WI38 (cell line): ENCODE data around the gene LAMP5.

Experiments
- H3K4me3 ChIP-seq: 2 replicates; pipeline ENCODE4 v1.5.1; 2011; ENCODE audit warnings: low read depth, mild to moderate bottlenecking, control low read depth, low read length
- TF ChIP-seq, protein P1 (sequence below): IDR thresholded peaks from 2 replicates; pipeline ENCODE4 v1.5.1; 2012; ENCODE audit warnings: low read depth, mild to moderate bottlenecking, control low read depth, low read length

LAMP5 gene

DNA sequence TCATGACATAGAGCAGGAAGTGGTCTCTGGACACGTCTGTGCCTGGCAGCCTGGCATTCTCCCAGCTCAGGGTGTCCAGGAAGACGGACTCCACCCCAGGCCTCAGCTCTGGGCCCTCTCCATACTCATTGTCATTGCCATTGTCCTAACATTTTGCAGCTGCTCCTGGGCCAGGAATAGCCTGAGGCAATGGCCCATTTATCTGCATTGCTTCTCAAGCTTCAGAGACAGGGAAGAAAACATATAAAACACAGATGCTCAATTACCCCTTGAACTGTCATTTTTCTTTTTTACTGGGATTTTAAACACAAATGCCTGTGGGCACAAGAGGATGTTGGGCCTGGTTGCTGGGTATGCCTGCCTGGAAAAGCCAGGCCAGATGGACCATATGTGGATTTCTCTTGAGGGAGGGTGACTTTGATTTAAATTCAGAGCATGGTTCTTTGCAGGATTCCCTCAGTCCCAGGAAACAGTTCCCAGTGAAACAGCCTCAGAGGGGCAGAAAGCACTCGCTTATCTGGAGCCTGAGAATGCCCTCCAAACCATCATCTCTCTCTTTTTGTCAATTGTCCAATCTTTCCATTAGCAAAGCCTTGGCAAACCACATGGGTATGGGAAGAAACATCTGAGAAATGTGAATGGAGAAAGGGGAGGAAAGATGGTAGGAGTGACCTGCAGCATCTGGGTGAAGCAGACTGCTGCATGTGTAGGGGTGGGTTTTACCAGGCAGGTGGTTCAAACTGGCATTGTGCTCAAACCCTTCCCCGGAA is 17.9 kb downstream of the LAMP5 start:
- no peak overlapping the region for H3K4me3 ChIP-seq
- TF ChIP-seq, protein P1, sequence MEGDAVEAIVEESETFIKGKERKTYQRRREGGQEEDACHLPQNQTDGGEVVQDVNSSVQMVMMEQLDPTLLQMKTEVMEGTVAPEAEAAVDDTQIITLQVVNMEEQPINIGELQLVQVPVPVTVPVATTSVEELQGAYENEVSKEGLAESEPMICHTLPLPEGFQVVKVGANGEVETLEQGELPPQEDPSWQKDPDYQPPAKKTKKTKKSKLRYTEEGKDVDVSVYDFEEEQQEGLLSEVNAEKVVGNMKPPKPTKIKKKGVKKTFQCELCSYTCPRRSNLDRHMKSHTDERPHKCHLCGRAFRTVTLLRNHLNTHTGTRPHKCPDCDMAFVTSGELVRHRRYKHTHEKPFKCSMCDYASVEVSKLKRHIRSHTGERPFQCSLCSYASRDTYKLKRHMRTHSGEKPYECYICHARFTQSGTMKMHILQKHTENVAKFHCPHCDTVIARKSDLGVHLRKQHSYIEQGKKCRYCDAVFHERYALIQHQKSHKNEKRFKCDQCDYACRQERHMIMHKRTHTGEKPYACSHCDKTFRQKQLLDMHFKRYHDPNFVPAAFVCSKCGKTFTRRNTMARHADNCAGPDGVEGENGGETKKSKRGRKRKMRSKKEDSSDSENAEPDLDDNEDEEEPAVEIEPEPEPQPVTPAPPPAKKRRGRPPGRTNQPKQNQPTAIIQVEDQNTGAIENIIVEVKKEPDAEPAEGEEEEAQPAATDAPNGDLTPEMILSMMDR = no peak

- H3K4me3 ChIP-seq = no peak overlapping the region
- TF ChIP-seq, protein P1 = no peak
Observed at GRCh38 chr20:9534025-9534424, 19.6 kb downstream of the LAMP5 start.

DNA sequence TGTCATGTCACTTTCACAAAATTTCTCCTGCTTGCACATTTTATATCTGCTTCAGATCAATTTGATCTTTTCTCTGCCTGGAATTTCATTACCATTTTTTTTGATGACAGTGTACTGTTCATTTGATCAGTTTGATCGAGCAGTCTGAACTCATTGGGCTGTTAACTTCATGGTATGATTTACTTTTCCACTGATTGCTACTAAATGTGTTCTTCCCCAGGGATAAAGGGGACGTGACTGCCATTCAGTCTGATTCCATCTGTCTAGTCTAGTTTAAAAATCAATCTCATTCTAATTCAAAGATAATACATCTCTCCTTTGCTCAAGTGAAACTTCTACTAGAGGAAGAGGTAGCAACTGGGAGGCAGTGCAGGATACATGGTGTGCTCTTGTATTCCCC is 21.1 kb downstream of the LAMP5 start:
- no peak overlapping the region for H3K4me3 ChIP-seq
- TF ChIP-seq, protein P1 = no peak

DNA sequence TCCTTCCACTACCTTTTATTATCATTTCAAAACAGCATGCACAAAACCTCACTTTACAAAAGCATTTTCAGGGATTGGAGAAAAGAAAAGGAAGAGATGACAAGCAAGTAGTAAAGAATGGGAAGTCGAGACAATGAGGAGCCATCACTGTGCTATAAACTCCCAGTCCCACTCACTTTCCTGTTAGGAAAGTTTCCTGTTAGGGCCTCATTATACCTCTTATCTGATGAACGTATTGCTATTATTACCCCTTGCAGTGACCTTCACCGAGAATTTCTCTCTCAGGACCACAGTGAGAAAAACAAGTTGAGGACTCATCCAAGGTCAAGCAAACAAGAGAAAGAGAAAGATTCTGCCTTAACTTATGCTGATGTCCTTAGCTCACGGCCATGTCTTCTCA is 28.8 kb downstream of the LAMP5 start:
- no peak overlapping the region for H3K4me3 ChIP-seq
- TF ChIP-seq, protein P1 = no peak

- no peak overlapping the region for H3K4me3 ChIP-seq
- TF ChIP-seq, protein P1 = no peak
Observed at GRCh38 chr20:9550283-9550682, 35.9 kb downstream of the LAMP5 start.

DNA sequence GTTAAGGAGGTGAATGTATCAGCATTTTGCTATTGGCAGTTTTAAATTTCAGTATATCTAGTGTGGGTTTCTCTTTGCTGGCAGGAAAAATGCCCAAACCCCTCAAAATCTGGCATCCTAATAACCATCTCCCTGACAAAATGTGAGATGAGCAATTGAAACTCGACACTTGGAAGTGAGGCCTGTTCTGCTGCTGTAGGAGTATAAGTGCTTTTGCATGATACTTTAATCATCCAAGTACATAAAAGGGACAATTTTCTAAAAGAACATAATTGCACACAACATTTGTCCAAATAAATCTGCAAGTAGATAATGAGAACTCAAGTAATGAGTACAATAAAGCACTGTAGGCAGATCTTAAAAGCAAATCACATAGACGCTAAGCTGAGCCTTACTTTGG is 36.5 kb downstream of the LAMP5 start:
- TF ChIP-seq, protein P1 = no peak

GRCh38 chr20:9551808-9552550 is 37.6 kb downstream of the LAMP5 start:
- TF ChIP-seq, protein P1 = no peak
- no peak overlapping the region for H3K4me3 ChIP-seq

More for the DNA sequence above, 36.5 kb downstream of the LAMP5 start:
- no peak overlapping the region for H3K4me3 ChIP-seq
